ENCODE measurements around the gene PPP1CC.

GRCh38 chr12:110697236-110697635, 45.5 kb downstream of the PPP1CC start:
- TF ChIP-seq CTCF (conservative IDR thresholded peaks at IDR 0.05; ENCODE audit: low read length) (no peak), EZH2phosphoT487 (IDR thresholded peaks at IDR 0.05; ENCODE audit: borderline replicate concordance, low read depth, low read length) (no peak)

Measured in OCI-LY7 (cell line).